WTC11 (cell line): Measurements from ENCODE around the gene FAM228B. TPM values are rescaled to one million over a fixed set of nuclear protein-coding genes. Genes with fewer than 3 reads are reported as not detected.

Source experiments
- ATAC-seq: fragments of 200-7000 bp; cut with Tn5 transposase; 2 replicates; pipeline ENCODE4 v1.10.0; 2021; ENCODE audit warnings: mild to moderate bottlenecking, moderate library complexity
- CTCF ChIA-PET: fragments of 300-600 bp; sonication (Branson Sonifier 250); formaldehyde crosslinking; loops from one replicate; lab custom pipeline; 2021; ENCODE audit warnings: antibody characterized with exemption; lab: Charles Lee
- POLR2A ChIA-PET: fragments of 350-600 bp; sonication (Branson Sonifier 250); formaldehyde crosslinking; loops from one replicate; lab custom pipeline; 2021; ENCODE audit warnings: antibody characterized with exemption; lab: Charles Lee
- DNase-seq: peaks from one replicate; pipeline ENCODE4 v3.0.0; 2021; ENCODE audit warnings: low spot score
- H3K27ac Mint-ChIP-seq: 2 replicates; pipeline ENCODE4 v1.8.0; 2021; ENCODE audit warnings: mixed read lengths
- H3K27me3 Mint-ChIP-seq: 2 replicates; pipeline ENCODE4 v1.8.0; 2021; ENCODE audit warnings: low read depth, mild to moderate bottlenecking, moderate library complexity, mixed read lengths
- H3K36me3 Mint-ChIP-seq: 2 replicates; pipeline ENCODE4 v1.8.0; 2021; ENCODE audit warnings: mixed read lengths
- H3K4me1 Mint-ChIP-seq: 2 replicates; pipeline ENCODE4 v1.8.0; 2022; ENCODE audit warnings: mixed read lengths
- H3K4me3 Mint-ChIP-seq: 2 replicates; pipeline ENCODE4 v1.8.0; 2021; ENCODE audit warnings: mild to moderate bottlenecking, moderate library complexity, mixed read lengths
- H3K9me3 Mint-ChIP-seq: 2 replicates; pipeline ENCODE4 v1.8.0; 2021; ENCODE audit warnings: mixed read lengths
- GABPB1 ChIP-seq: sonication (generic); formaldehyde crosslinking; IDR thresholded peaks from 2 replicates; pipeline ENCODE4 v1.8.1; 2023; ENCODE audit warnings: mild to moderate bottlenecking, missing genetic modification reagents
- GTF2I ChIP-seq: fragments of 250-450 bp; sonication (Bioruptor Pico); conservative IDR thresholded peaks from 2 replicates; pipeline ENCODE4 v1.4.0; 2021; ENCODE audit warnings: mild to moderate bottlenecking
- HMGA2 ChIP-seq: fragments of 250-450 bp; sonication (Bioruptor Pico); IDR thresholded peaks from 2 replicates; pipeline ENCODE4 v1.4.0; 2021; ENCODE audit warnings: mild to moderate bottlenecking, moderate library complexity
- JAZF1 ChIP-seq: fragments of 250-450 bp; sonication (Bioruptor Pico); IDR thresholded peaks from 2 replicates; pipeline ENCODE4 v1.9.0; 2021; ENCODE audit warnings: moderate library complexity, mild to moderate bottlenecking, inconsistent platforms
- NR2C2 ChIP-seq: sonication (generic); formaldehyde crosslinking; IDR thresholded peaks from 2 replicates; pipeline ENCODE4 v1.8.0; 2022; ENCODE audit warnings: mild to moderate bottlenecking, missing genetic modification reagents
- PRRX2 ChIP-seq: fragments of 250-450 bp; sonication (Bioruptor Pico); IDR thresholded peaks from 2 replicates; pipeline ENCODE4 v1.8.0; 2021; ENCODE audit warnings: mild to moderate bottlenecking
- RELA ChIP-seq: sonication (generic); formaldehyde crosslinking; IDR thresholded peaks from 2 replicates; pipeline ENCODE4 v1.8.1; 2022; ENCODE audit warnings: missing genetic modification reagents, mild to moderate bottlenecking, borderline replicate concordance
- SOX15 ChIP-seq: fragments of 250-450 bp; sonication (Bioruptor Pico); IDR thresholded peaks from 2 replicates; pipeline ENCODE4 v1.9.0; 2021; ENCODE audit warnings: mild to moderate bottlenecking
- SP1 ChIP-seq: sonication (generic); formaldehyde crosslinking; conservative IDR thresholded peaks from 2 replicates; pipeline ENCODE4 v1.8.1; 2022; ENCODE audit warnings: missing genetic modification reagents
- TEAD4 ChIP-seq: sonication (generic); formaldehyde crosslinking; IDR thresholded peaks from 2 replicates; pipeline ENCODE4 v1.8.0; 2022; ENCODE audit warnings: mild to moderate bottlenecking, missing genetic modification reagents
- TP53 ChIP-seq: sonication (generic); formaldehyde crosslinking; IDR thresholded peaks from 2 replicates; pipeline ENCODE4 v1.8.1; 2023; ENCODE audit warnings: mild to moderate bottlenecking, missing genetic modification reagents
- ZNF121 ChIP-seq: sonication (generic); formaldehyde crosslinking; IDR thresholded peaks from 2 replicates; pipeline ENCODE4 v1.8.0; 2023; ENCODE audit warnings: missing genetic modification reagents
- ZNF219 ChIP-seq: sonication (generic); formaldehyde crosslinking; IDR thresholded peaks from 2 replicates; pipeline ENCODE4 v1.8.0; 2023; ENCODE audit warnings: missing genetic modification reagents, mild to moderate bottlenecking, borderline replicate concordance
- ZNF423 ChIP-seq: fragments of 250-450 bp; sonication (Bioruptor Pico); IDR thresholded peaks from 2 replicates; pipeline ENCODE4 v2.1.2; 2022; ENCODE audit warnings: mild to moderate bottlenecking, moderate library complexity
- total RNA-seq: library from RNA; stranded (reverse); gene quantifications from 3 replicates; pipeline ENCODE4 v1.2.3, GENCODE V29; 2021
- TF ChIP-seq, protein P1 (sequence below): fragments of 250-450 bp; sonication (Bioruptor Pico); IDR thresholded peaks from 2 replicates; pipeline ENCODE4 v1.9.0; 2021; ENCODE audit warnings: mild to moderate bottlenecking
- TF ChIP-seq, protein P2 (sequence below): sonication (generic); formaldehyde crosslinking; IDR thresholded peaks from 2 replicates; pipeline ENCODE4 v1.8.0; 2022; ENCODE audit warnings: mild to moderate bottlenecking, missing genetic modification reagents
- TF ChIP-seq, protein P3 (sequence below): sonication (generic); formaldehyde crosslinking; IDR thresholded peaks from 2 replicates; pipeline ENCODE4 v1.8.0; 2023; ENCODE audit warnings: missing genetic modification reagents, mild to moderate bottlenecking, borderline replicate concordance
- TF ChIP-seq, protein P4 (sequence below): fragments of 200-600 bp; IDR thresholded peaks from 2 replicates; pipeline ENCODE4 v1.8.0; 2022; ENCODE audit warnings: antibody characterized with exemption
- TF ChIP-seq, protein P5 (sequence below): sonication (generic); formaldehyde crosslinking; IDR thresholded peaks from 2 replicates; pipeline ENCODE4 v1.8.1; 2023; ENCODE audit warnings: mild to moderate bottlenecking, moderate library complexity, missing genetic modification reagents

FAM228B gene
- total RNA-seq, 1 experiment from 2014 or later: 2.7 TPM

DNA sequence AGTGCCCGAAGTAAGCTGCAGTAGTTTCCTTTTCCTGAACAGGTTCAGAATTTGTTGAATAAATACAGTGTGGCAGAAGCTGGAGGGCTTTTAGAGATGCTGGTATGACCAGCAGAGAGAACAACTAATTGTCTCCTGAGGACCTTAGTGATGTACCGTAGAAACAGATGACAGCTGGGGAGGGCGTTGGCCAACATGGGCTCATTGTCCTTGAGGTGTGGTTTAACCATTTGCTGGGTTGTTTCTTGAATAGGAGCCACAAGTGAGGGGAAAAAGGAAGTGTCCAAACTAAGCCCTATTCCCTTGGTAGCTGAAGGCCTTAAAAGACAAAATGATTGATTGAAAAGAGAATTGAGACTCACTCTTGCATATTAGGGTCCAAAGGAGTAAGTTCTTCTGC is 39.9 kb downstream of the FAM228B start:
- Mint-ChIP-seq H3K4me1 (peaks cover 4% of the 10 kb centered on the region; the same call in 1 of the 2 replicates), H3K27me3 (no peaks in the 10 kb centered on the region; the same call in 1 of the 2 replicates), H3K9me3 (peaks cover 25% of the 10 kb centered on the region), H3K27ac (no peak overlapping the region)
- POLR2A ChIA-PET: interaction anchor here (1.5 kb wide), 1 partner anchor 10 kb away, joined by 3 read pairs; no protein-coding TSS in a partner anchor
- no peak for ATAC-seq
- no peak for DNase-seq
- TF ChIP-seq NR2C2 (CRISPR knock-in tag) (no peak), SP1 (CRISPR knock-in tag) (no peak), PRRX2 (CRISPR knock-in tag) (no peak), HMGA2 (CRISPR knock-in tag) (no peak), TEAD4 (no peak), RELA (no peak), GTF2I (no peak), TP53 (CRISPR knock-in tag) (no peak)
- TF ChIP-seq, protein P1, sequence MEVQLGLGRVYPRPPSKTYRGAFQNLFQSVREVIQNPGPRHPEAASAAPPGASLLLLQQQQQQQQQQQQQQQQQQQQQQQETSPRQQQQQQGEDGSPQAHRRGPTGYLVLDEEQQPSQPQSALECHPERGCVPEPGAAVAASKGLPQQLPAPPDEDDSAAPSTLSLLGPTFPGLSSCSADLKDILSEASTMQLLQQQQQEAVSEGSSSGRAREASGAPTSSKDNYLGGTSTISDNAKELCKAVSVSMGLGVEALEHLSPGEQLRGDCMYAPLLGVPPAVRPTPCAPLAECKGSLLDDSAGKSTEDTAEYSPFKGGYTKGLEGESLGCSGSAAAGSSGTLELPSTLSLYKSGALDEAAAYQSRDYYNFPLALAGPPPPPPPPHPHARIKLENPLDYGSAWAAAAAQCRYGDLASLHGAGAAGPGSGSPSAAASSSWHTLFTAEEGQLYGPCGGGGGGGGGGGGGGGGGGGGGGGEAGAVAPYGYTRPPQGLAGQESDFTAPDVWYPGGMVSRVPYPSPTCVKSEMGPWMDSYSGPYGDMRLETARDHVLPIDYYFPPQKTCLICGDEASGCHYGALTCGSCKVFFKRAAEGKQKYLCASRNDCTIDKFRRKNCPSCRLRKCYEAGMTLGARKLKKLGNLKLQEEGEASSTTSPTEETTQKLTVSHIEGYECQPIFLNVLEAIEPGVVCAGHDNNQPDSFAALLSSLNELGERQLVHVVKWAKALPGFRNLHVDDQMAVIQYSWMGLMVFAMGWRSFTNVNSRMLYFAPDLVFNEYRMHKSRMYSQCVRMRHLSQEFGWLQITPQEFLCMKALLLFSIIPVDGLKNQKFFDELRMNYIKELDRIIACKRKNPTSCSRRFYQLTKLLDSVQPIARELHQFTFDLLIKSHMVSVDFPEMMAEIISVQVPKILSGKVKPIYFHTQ (CRISPR knock-in tag): no peak
- TF ChIP-seq, protein P2, sequence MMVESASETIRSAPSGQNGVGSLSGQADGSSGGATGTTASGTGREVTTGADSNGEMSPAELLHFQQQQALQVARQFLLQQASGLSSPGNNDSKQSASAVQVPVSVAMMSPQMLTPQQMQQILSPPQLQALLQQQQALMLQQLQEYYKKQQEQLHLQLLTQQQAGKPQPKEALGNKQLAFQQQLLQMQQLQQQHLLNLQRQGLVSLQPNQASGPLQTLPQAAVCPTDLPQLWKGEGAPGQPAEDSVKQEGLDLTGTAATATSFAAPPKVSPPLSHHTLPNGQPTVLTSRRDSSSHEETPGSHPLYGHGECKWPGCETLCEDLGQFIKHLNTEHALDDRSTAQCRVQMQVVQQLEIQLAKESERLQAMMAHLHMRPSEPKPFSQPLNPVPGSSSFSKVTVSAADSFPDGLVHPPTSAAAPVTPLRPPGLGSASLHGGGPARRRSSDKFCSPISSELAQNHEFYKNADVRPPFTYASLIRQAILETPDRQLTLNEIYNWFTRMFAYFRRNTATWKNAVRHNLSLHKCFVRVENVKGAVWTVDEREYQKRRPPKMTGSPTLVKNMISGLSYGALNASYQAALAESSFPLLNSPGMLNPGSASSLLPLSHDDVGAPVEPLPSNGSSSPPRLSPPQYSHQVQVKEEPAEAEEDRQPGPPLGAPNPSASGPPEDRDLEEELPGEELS (CRISPR knock-in tag): no peak
- TF ChIP-seq, all 79 proteins: peak for 0
- no peak overlapping the region for H3K4me3 Mint-ChIP-seq
- H3K36me3 Mint-ChIP-seq: peaks cover 13% of the 10 kb centered on the region
- CTCF ChIA-PET: interaction anchor here (0.6 to 2.3 kb wide), 3 partner anchors 59 to 236 kb away, joined by 3 to 18 read pairs (median 3); partner anchors contain the start of genes ATAD2B and TP53I3

DNA sequence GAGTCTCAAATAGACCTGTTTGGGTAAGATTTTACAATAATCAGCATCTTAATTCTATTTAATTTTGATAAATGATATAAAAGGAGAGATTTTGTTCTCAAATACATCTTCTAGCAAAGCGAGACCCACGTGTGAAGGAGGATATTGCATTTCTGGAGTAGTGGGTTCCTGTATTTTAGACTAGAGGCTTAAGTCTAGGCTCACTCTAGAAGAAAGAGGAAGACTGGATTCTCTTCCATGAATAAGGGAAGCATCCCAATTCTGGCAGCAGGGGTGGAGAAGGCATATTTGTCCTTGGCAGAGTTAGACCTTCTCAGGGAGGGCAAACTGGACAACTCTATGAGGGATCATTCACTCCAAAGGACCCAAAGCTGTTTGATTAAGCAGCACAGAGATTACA is 40.3 kb downstream of the FAM228B start:
- peaks cover 25% of the 10 kb centered on the region for H3K9me3 Mint-ChIP-seq

DNA sequence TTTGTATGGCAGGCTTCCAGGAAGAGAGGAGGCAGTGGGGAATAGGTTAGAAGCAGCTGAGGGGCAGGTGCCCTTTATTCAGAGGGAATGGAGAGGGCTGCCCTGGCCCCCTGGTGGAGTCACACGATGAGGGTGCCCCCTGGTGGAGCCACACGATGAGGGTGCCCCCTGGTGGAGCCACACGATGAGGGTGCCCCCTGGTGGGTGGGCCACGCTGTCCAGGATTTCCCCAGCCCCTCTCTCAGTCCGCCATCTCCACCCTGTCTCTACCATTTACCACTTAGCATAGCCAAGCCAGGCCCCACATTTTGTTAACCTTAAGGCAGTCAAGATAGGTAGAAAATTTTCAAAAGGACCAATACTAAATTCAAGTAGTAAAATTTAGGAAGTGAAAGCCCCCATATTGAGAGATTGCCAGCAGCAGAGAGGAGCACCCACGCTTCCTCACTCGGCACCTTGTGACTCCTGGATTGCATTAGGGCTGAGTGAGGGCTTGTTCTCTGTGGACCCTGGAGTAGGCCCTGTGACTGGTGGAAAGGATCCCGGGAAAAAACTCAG is 41.2 kb downstream of the FAM228B start:
- H3K36me3 Mint-ChIP-seq: peaks cover 9% of the 10 kb centered on the region
- POLR2A ChIA-PET: interaction anchor here (1.0 to 1.5 kb wide), 2 partner anchors 11 to 80 kb away, joined by 3 read pairs; partner anchors contain the start of gene TP53I3
- H3K4me3 Mint-ChIP-seq: no peak overlapping the region
- H3K27me3 Mint-ChIP-seq: no peaks in the 10 kb centered on the region; the same call in 1 of the 2 replicates
- H3K4me1 Mint-ChIP-seq: peaks cover 4% of the 10 kb centered on the region; the same call in 1 of the 2 replicates
- DNase-seq: peak; percentile 73
- peak; percentile 86 for ATAC-seq
- H3K27ac Mint-ChIP-seq: no peak overlapping the region
- H3K9me3 Mint-ChIP-seq: peaks cover 21% of the 10 kb centered on the region
- CTCF ChIA-PET: interaction anchor here (0.6 to 2.3 kb wide), 10 partner anchors 11 to 340 kb away, joined by 3 to 18 read pairs (median 3); partner anchors contain the start of genes ATAD2B, FAM228A, PFN4 and SF3B6
- TF ChIP-seq JAZF1 (no peak), ZNF423 (CRISPR knock-in tag) (peak; percentile 71), GABPB1 (CRISPR knock-in tag) (no peak), RELA (no peak), ZNF121 (CRISPR knock-in tag) (no peak)
- TF ChIP-seq, protein P3, sequence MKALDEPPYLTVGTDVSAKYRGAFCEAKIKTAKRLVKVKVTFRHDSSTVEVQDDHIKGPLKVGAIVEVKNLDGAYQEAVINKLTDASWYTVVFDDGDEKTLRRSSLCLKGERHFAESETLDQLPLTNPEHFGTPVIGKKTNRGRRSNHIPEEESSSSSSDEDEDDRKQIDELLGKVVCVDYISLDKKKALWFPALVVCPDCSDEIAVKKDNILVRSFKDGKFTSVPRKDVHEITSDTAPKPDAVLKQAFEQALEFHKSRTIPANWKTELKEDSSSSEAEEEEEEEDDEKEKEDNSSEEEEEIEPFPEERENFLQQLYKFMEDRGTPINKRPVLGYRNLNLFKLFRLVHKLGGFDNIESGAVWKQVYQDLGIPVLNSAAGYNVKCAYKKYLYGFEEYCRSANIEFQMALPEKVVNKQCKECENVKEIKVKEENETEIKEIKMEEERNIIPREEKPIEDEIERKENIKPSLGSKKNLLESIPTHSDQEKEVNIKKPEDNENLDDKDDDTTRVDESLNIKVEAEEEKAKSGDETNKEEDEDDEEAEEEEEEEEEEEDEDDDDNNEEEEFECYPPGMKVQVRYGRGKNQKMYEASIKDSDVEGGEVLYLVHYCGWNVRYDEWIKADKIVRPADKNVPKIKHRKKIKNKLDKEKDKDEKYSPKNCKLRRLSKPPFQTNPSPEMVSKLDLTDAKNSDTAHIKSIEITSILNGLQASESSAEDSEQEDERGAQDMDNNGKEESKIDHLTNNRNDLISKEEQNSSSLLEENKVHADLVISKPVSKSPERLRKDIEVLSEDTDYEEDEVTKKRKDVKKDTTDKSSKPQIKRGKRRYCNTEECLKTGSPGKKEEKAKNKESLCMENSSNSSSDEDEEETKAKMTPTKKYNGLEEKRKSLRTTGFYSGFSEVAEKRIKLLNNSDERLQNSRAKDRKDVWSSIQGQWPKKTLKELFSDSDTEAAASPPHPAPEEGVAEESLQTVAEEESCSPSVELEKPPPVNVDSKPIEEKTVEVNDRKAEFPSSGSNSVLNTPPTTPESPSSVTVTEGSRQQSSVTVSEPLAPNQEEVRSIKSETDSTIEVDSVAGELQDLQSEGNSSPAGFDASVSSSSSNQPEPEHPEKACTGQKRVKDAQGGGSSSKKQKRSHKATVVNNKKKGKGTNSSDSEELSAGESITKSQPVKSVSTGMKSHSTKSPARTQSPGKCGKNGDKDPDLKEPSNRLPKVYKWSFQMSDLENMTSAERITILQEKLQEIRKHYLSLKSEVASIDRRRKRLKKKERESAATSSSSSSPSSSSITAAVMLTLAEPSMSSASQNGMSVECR (CRISPR knock-in tag): no peak
- TF ChIP-seq, protein P4, sequence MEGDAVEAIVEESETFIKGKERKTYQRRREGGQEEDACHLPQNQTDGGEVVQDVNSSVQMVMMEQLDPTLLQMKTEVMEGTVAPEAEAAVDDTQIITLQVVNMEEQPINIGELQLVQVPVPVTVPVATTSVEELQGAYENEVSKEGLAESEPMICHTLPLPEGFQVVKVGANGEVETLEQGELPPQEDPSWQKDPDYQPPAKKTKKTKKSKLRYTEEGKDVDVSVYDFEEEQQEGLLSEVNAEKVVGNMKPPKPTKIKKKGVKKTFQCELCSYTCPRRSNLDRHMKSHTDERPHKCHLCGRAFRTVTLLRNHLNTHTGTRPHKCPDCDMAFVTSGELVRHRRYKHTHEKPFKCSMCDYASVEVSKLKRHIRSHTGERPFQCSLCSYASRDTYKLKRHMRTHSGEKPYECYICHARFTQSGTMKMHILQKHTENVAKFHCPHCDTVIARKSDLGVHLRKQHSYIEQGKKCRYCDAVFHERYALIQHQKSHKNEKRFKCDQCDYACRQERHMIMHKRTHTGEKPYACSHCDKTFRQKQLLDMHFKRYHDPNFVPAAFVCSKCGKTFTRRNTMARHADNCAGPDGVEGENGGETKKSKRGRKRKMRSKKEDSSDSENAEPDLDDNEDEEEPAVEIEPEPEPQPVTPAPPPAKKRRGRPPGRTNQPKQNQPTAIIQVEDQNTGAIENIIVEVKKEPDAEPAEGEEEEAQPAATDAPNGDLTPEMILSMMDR: peak; percentile 51; the same call in 1 of the 2 replicates

More for the DNA sequence above, 40.3 kb downstream of the FAM228B start:
- H3K4me1 Mint-ChIP-seq: peaks cover 4% of the 10 kb centered on the region; the same call in 1 of the 2 replicates
- H3K4me3 Mint-ChIP-seq: no peak overlapping the region
- no peak for ATAC-seq
- TF ChIP-seq ZNF219 (no peak), GABPB1 (CRISPR knock-in tag) (no peak), SOX15 (no peak)
- TF ChIP-seq, protein P5, sequence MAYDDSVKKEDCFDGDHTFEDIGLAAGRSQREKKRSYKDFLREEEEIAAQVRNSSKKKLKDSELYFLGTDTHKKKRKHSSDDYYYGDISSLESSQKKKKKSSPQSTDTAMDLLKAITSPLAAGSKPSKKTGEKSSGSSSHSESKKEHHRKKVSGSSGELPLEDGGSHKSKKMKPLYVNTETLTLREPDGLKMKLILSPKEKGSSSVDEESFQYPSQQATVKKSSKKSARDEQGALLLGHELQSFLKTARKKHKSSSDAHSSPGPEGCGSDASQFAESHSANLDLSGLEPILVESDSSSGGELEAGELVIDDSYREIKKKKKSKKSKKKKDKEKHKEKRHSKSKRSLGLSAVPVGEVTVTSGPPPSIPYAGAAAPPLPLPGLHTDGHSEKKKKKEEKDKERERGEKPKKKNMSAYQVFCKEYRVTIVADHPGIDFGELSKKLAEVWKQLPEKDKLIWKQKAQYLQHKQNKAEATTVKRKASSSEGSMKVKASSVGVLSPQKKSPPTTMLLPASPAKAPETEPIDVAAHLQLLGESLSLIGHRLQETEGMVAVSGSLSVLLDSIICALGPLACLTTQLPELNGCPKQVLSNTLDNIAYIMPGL (CRISPR knock-in tag): no peak
- POLR2A ChIA-PET: interaction anchor here (1.0 to 1.5 kb wide), 2 partner anchors 10 to 79 kb away, joined by 3 read pairs; partner anchors contain the start of gene TP53I3
- peaks cover 13% of the 10 kb centered on the region for H3K36me3 Mint-ChIP-seq
- no peak overlapping the region for H3K27ac Mint-ChIP-seq
- no peak for DNase-seq
- CTCF ChIA-PET: interaction anchor here (0.6 to 2.3 kb wide), 11 partner anchors 10 to 339 kb away, joined by 3 to 18 read pairs (median 3); partner anchors contain the start of genes ATAD2B, FAM228A, PFN4 and SF3B6
- H3K27me3 Mint-ChIP-seq: no peaks in the 10 kb centered on the region; the same call in 1 of the 2 replicates
